SH-SY5Y (cell line): Measurements from ENCODE around the gene PLIN4.

Experiments used
- GATA2 ChIP-seq: IDR thresholded peaks from 2 replicates; pipeline ENCODE4 v1.6.1; 2011; ENCODE audit warnings: mild to moderate bottlenecking, low read depth, low read length
- GATA3 ChIP-seq: IDR thresholded peaks from 2 replicates; pipeline ENCODE4 v1.6.1; 2011; ENCODE audit warnings: low read depth, mild to moderate bottlenecking, low read length, moderate library complexity

PLIN4 gene

GRCh38 chr19:4505570-4506448 is 12.5 kb downstream of the PLIN4 start:
- TF ChIP-seq GATA2, result no peak
- TF ChIP-seq GATA3, result no peak

DNA sequence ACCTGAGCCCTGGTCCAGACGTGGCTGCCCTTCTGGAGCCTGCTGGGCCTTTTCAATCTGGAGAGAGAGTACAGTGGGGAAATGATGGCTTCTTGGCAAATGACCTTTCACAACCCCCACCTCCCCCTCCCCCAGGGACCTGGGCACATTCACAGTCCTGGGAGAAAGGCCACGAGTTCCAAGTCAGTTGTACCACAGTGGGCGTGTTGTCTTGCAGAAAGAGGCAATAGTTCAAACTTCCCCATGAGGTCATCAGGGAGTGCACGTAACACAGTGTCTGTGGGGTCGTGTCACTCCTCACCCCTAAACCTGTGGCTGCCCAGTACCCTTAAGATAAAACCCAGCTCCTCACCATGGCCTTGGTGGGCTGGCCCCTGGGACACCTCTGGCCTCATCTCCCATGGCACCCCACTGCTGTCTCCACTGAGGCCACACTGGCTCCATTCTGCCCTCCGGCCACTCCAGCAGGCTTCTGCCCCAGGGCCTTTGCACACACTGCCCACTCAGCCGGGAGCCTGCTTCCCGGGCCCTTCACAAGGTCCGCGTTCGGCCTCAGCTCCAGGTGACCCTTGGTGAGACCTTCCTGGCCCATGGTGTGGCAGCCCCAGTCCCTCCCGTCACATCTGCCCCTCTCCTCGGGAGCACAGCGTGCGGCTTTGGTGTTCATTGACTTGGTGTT is 13.3 kb downstream of the PLIN4 start:
- TF ChIP-seq GATA2 (no peak), GATA3 (no peak)

DNA sequence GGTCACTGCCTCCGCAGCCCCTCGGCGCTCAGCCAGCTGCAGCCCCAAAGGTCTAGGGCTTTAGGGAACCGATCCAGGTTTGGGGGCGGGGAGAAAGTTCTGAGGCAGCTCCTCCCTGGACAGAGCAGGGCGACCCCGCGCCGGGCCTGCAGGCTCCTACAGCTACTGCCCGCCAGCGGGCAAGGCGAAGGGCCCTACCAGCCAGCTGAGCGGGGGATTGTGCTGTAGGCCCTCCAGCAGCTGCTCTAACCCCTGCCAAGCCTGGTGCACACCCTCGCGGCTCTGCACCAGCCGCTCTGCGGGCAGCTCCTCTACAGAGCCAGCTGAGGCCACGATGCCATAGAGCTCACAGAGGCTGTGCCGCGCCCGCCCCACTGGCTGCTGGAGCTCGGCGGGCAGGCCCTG is 14.0 kb downstream of the PLIN4 start:
- TF ChIP-seq GATA2 (no peak), GATA3 (no peak)

DNA sequence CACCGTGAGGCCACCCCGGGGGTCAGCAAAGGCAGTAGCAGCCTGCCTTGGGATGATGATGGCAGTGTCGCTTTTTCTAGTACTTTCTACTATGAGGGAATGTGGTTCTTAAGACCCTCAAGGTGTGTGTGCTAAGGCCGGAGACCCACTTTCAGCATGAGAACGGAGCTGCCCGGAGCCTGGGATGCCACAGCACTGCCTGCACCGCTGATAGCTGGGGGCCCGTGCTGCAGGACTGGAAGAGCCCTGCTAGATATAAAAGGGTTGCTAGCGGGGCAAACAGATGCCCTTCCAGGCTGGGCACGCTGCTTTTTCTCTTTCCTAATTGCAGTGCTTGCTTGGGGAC is 14.5 kb downstream of the PLIN4 start:
- no peak for TF ChIP-seq GATA3
- TF ChIP-seq GATA2, result no peak

- TF ChIP-seq GATA2 (no peak), GATA3 (no peak)
Measured at GRCh38 chr19:4503132-4503824, 15.0 kb downstream of the PLIN4 start.

DNA sequence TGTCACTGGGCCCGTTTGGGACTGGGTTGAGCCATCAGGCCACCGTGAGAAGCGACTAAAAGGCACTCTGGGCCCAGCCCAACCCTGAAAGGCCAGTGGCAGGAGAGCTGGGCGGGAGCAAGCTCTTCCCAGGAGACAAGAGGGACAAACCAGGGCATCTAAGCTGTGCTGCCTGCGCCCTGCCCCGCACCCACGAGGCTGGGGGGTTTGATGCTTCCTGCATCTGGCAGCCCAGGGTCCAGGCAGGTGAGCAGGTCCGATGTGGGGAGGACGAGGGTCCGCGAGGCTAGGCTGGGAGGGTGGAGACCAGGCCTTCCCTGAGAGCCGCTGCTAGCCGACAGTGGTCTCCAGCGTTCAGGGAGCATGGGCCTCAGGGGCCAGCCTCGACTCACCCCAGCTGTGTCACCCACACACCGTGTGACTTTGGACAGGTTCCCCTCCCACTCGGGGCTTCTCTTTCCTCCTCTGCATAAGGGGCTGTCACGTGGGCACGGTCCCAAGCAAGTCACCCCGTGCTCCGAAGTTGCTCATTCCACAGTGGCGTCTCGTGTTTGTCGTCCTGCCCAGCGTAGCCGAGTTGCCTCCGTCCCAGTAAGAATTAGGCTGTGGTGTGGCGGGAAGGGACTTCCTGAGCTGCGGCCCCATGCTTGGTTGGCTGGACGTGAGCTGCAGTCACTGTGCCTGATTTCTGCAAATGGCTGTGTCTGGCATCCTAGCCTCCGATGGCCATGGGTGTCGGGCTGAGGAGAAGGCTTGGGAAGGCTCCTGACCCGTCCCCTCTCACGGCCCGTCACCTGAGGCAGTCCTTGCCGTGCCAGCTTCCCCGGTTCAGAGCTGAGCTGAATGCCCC is 15.8 kb downstream of the PLIN4 start:
- TF ChIP-seq GATA3, result no peak
- no peak for TF ChIP-seq GATA2

- TF ChIP-seq GATA2, result no peak
- TF ChIP-seq GATA3, result no peak
Measured at GRCh38 chr19:4501691-4502090, 16.6 kb downstream of the PLIN4 start.

DNA sequence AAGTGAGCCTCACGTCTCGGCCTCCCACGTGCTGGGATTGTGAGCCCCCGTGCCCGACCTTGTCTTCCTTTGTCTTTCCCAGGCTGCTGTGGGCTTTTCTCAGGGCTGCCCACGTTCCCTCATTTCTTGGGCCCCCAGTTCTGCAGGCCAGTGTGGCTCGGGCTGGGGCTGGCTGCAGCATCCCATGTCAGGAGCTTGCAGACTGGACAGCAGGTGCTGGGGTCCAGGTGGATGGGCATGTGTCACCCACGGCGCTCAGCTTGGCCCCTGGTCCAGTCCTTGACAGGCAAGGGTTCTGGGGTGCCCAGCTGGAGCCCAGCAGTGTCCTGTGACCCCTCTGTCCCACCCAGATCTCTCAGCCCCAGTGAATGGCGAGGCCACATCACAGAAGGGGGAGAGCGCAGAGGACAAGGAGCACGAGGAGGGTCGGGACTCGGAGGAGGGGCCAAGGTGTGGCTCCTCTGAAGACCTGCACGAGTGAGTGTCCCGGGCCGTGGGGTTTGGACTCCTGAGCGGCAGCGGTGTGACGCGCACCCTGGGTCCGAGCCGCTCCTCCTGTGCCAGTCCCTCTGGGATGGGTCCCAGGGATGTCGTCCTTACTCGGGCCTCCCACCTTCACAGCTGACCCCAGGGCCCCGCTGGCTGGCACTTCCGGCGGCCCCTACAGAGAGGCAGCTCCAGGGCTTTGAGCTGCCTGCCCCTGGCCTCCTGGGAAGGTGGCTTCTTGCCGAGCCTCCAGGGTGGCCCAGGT is 17.3 kb downstream of the PLIN4 start:
- TF ChIP-seq GATA2, result no peak
- no peak for TF ChIP-seq GATA3

GRCh38 chr19:4499855-4500254 is 18.4 kb downstream of the PLIN4 start:
- TF ChIP-seq GATA3 (no peak), GATA2 (no peak)

DNA sequence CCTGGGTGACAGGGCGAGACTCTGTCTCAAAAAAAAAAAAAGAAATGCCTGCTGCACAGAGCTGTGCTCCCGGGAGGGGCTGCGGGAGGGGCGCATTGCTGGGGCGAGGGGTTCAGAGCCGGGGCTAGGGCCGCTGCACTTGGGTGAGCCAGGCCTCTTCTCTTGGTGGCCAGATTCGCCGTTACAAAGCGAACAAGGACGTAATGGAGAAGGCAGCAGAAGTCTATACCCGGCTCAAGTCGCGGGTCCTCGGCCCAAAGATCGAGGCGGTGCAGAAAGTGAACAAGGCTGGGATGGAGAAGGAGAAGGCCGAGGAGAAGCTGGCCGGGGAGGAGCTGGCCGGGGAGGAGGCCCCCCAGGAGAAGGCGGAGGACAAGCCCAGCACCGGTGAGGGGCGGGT is 19.0 kb downstream of the PLIN4 start:
- TF ChIP-seq GATA2 (no peak), GATA3 (no peak)

GRCh38 chr19:4498694-4499093 is 19.6 kb downstream of the PLIN4 start:
- no peak for TF ChIP-seq GATA2
- TF ChIP-seq GATA3, result no peak

DNA sequence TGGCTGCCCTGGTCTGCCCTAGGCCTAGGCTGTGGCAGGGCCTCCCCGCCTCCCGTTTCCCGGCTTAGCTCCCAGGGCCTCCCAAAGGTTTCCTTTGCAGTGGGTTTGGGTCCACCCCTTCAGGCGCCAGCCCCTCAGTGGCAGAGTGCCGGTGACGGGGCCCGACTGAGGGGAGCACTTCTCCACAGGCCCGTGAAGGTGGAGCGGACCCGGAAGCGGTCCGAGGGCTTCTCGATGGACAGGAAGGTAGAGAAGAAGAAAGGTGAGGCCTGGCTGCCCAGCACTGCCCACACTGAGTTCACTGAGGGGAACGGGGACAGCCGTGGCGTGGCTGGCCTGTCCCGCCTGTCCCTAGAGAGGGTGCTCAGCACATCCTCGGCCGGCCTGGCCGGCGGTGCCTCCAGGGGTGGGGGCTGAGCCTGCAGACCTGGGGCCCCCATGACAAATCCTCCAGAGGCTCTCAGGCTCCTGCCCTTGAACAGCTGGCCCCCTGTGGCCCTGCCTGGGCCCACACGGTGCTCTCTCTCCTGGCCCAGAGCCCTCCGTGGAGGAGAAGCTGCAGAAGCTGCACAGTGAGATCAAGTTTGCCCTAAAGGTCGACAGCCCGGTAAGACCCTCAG is 20.4 kb downstream of the PLIN4 start:
- TF ChIP-seq GATA2, result no peak
- no peak for TF ChIP-seq GATA3

- TF ChIP-seq GATA3 (no peak), GATA2 (no peak)
Measured at GRCh38 chr19:4496304-4496703, 22.0 kb downstream of the PLIN4 start.

DNA sequence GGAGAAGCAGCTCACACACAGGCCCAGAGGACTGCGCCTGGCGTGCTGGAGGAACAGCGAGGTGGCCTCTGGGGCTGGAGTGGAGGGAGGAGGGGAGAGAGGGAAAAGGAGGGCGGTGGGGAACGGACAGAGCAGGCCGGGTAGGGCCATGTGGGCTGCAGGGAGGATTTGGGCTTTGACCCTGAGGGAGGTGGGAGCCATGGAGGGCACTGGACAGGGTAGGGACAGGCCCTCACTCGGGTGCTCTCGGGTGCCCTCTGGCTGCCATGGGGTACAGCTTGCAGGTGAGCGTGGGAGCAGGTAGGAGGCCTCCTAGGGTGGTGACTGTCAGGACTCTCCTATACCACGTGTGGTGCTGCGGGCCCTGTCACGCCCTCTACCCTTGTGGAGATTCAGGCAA is 22.8 kb downstream of the PLIN4 start:
- TF ChIP-seq GATA2 (no peak), GATA3 (no peak)
